HCT116 (cell line): ENCODE results near the gene KRT85. TPM values are rescaled to one million over a fixed set of nuclear protein-coding genes. Genes with fewer than 3 reads are reported as not detected.

Experiments
- ATAC-seq: fragments of 200-7000 bp; cut with Tn5 transposase; 2 replicates; pipeline ENCODE4 v1.9.1; 2020; ENCODE audit warnings: mild to moderate bottlenecking, moderate library complexity
- BruUV-seq: library from RNA; stranded (reverse); fragments of 400-500 nt; replicated peaks from 2 replicates; lab custom pipeline; 2021; lab: Mats Ljungman, UMichigan
- CTCF ChIA-PET: fragments of 300-600 bp; sonication (Branson Sonifier 250); formaldehyde crosslinking; loops from one replicate; lab custom pipeline; 2021; ENCODE audit warnings: antibody characterized with exemption; lab: Charles Lee
- POLR2A ChIA-PET: fragments of 300-600, 350-600 bp; sonication (Branson Sonifier 250); formaldehyde crosslinking; loops from one replicate; lab custom pipeline; 2021; ENCODE audit warnings: antibody characterized with exemption; lab: Charles Lee
- RAD21 ChIA-PET, 2 experiments: fragments of 300-600 bp; sonication (Branson Sonifier 250); formaldehyde crosslinking; loops; one replicate each; lab custom pipeline; 2023; ENCODE audit warnings: low total read pairs in 2 of 2; ENCODE audit not compliant: uncharacterized antibody in 2 of 2, unreplicated experiment in 2 of 2, low non-redundant PET in 1 of 2; lab: Charles Lee
- DNase-seq: peaks from one replicate; pipeline ENCODE4 v3.0.0-alpha.2; 2010; ENCODE audit warnings: low read depth, low spot score
- H2AFZ ChIP-seq: fragments of 200-600 bp; shearing (Covaris generic), sonication (generic); 2 replicates; pipeline ENCODE4 v1.6.1; 2017; ENCODE audit warnings: low read depth, mixed run types, mixed read lengths, antibody characterized with exemption, low read length; ENCODE audit not compliant: poor library complexity, severe bottlenecking
- H3K27ac ChIP-seq: 2 replicates; pipeline ENCODE4 v1.5.1; 2012; ENCODE audit warnings: low read depth, low read length
- H3K27me3 ChIP-seq: fragments of 200-600 bp; sonication (generic); 2 replicates; pipeline ENCODE4 v1.6.1; 2016; ENCODE audit warnings: mixed run types, low read length, mixed read lengths; ENCODE audit not compliant: insufficient read depth
- H3K36me3 ChIP-seq, 2 experiments: fragments of 200-500 bp in 1 of 2; fragments of 200-600 bp in 1 of 2; sonication (Bioruptor generic) in 1 of 2; sonication (generic) in 1 of 2; 2 replicates each; pipeline versions ENCODE4 v1.5.1 to v1.6.1; 2014 to 2016; ENCODE audit warnings: low read length in 2 of 2, inconsistent platforms in 1 of 2, mixed read lengths in 1 of 2, mixed run types in 1 of 2; ENCODE audit not compliant: insufficient read depth in 2 of 2, control insufficient read depth in 1 of 2
- H3K4me1 ChIP-seq, 2 experiments: fragments of 200-600 bp in 1 of 2; sonication (generic) in 1 of 2; 2 replicates each; pipeline versions ENCODE4 v1.5.1 to v1.6.1; 2012 to 2017; ENCODE audit warnings: low read length in 2 of 2, inconsistent platforms in 1 of 2, mild to moderate bottlenecking in 1 of 2, mixed read lengths in 1 of 2, mixed run types in 1 of 2, moderate library complexity in 1 of 2; ENCODE audit not compliant: insufficient read depth in 2 of 2, control insufficient read depth in 1 of 2
- H3K4me2 ChIP-seq: fragments of 200-600 bp; sonication (generic); 2 replicates; pipeline ENCODE4 v1.6.1; 2017; ENCODE audit warnings: mixed run types, low read length, mixed read lengths
- H3K4me3 ChIP-seq, 2 experiments: fragments of 200-600 bp in 1 of 2; sonication (generic) in 1 of 2; replicated peaks in 1 of 2; 2 replicates each; pipeline ENCODE4 v1.5.1; 2011 to 2016; ENCODE audit warnings: low read length in 2 of 2, control low read depth in 1 of 2, low read depth in 1 of 2, mild to moderate bottlenecking in 1 of 2, mixed read lengths in 1 of 2, mixed run types in 1 of 2
- H3K79me2 ChIP-seq: fragments of 200-600 bp; sonication (generic); 2 replicates; pipeline ENCODE4 v1.6.1; 2017; ENCODE audit warnings: mild to moderate bottlenecking, mixed run types, low read length, moderate library complexity, mixed read lengths; ENCODE audit not compliant: insufficient read depth
- H3K9ac ChIP-seq: fragments of 200-600 bp; sonication (generic); 2 replicates; pipeline ENCODE4 v1.6.1; 2016; ENCODE audit warnings: low read length, mixed read lengths
- H3K9me2 ChIP-seq: fragments of 200-600 bp; sonication (generic), shearing (Covaris generic); 2 replicates; pipeline ENCODE4 v1.6.1; 2017; ENCODE audit warnings: mixed run types, mild to moderate bottlenecking, moderate library complexity; ENCODE audit not compliant: insufficient read depth
- H3K9me3 ChIP-seq, 2 experiments: fragments of 200-500 bp in 1 of 2; fragments of 200-600 bp in 1 of 2; sonication (Bioruptor generic) in 1 of 2; sonication (generic) in 1 of 2; 2 replicates each; pipeline ENCODE4 v1.6.1; 2014 to 2017; ENCODE audit warnings: low read length in 2 of 2, mixed read lengths in 2 of 2, inconsistent platforms in 1 of 2, low read depth in 1 of 2, mild to moderate bottlenecking in 1 of 2, mixed run types in 1 of 2, moderate library complexity in 1 of 2; ENCODE audit not compliant: control insufficient read depth in 1 of 2, insufficient read depth in 1 of 2
- H4K20me1 ChIP-seq: fragments of 200-600 bp; sonication (generic), shearing (Covaris generic); 2 replicates; pipeline ENCODE4 v1.6.1; 2017; ENCODE audit warnings: mixed run types, mild to moderate bottlenecking, moderate library complexity; ENCODE audit not compliant: insufficient read depth
- EGR1 ChIP-seq: IDR thresholded peaks from 2 replicates; pipeline ENCODE4 v1.6.1; 2012; ENCODE audit warnings: low read depth
- EZH2 ChIP-seq: fragments of 200-600 bp; sonication (generic); IDR thresholded peaks from 2 replicates; pipeline ENCODE4 v1.6.1; 2017; ENCODE audit warnings: antibody characterized with exemption, mixed run types
- EZH2phosphoT487 ChIP-seq: fragments of 200-600 bp; IDR thresholded peaks from 2 replicates; pipeline ENCODE4 v1.6.1; 2018; ENCODE audit warnings: antibody characterized with exemption, borderline replicate concordance
- FOSL1 ChIP-seq: IDR thresholded peaks from 2 replicates; pipeline ENCODE4 v1.6.1; 2012; ENCODE audit warnings: low read depth
- RAD21 ChIP-seq: IDR thresholded peaks from 2 replicates; pipeline ENCODE4 v1.6.1; 2012; ENCODE audit warnings: low read depth, mild to moderate bottlenecking
- SIN3A ChIP-seq: IDR thresholded peaks from 2 replicates; pipeline ENCODE4 v1.6.1; 2012; ENCODE audit warnings: low read depth
- SRF ChIP-seq: IDR thresholded peaks from 2 replicates; pipeline ENCODE4 v1.6.1; 2012; ENCODE audit warnings: low read depth
- YY1 ChIP-seq: IDR thresholded peaks from 2 replicates; pipeline ENCODE4 v1.6.1; 2011; ENCODE audit warnings: low read length, low read depth, moderate library complexity, mild to moderate bottlenecking; ENCODE audit not compliant: insufficient replicate concordance; ENCODE audit errors: extremely low read depth
- ZFX ChIP-seq: fragments of 450-650 bp; IDR thresholded peaks from 2 replicates; pipeline ENCODE4 v1.6.1; 2017
- intact Hi-C: fragments of 100-400 bp; cut with micrococcal nuclease; formaldehyde crosslinking; loops from 2 replicates; pipeline ENCODE4 v1.10.0; 2022
- total RNA-seq: library from RNA; stranded (reverse); gene quantifications from one replicate; pipeline ENCODE4 v1.2.1, GENCODE V29; 2021; ENCODE audit not compliant: unreplicated experiment
- TF ChIP-seq, protein P1 (sequence below): IDR thresholded peaks from 2 replicates; pipeline ENCODE4 v1.6.1; 2012; ENCODE audit warnings: low read depth
- TF ChIP-seq, protein P2 (sequence below): IDR thresholded peaks from 2 replicates; pipeline ENCODE4 v1.6.1; 2012

KRT85 gene
- total RNA-seq, 1 experiment from 2014 or later: not detected

DNA sequence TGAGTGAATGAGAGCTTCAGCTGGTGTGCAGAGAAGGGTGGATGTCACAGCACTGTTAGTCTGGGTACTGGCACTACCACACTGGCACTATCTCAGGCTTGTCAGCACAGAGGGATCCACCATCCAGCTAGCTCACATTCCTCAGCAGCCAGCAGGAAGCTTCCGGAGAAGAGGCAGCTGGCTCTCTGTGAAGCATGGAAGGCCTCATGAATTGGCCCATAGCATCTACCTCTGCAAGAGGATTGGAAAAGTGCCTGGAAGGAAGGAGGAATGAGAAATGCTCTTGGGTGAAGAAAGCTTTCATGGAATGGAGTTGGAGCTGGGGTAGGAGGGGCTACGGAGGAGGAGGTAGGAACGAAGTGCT, 56.0 kb downstream of the KRT85 start:
- peaks cover 10 to 33% of the 10 kb centered on the region in 2 experiments for H3K4me1 ChIP-seq
- no peaks in the 10 kb centered on the region for H3K36me3 ChIP-seq
- no TSS peak for BruUV-seq
- H3K4me3 ChIP-seq: no peak overlapping the region
- H3K9me3 ChIP-seq: no peaks in the 10 kb centered on the region
- no peak for ATAC-seq
- CTCF ChIA-PET: interaction anchor here (0.9 to 2.7 kb wide), 6 partner anchors 8 to 61 kb away, joined by 3 to 17 read pairs (median 4); no protein-coding TSS in a partner anchor
- no peaks in the 10 kb centered on the region for H3K27me3 ChIP-seq
- H3K9me2 ChIP-seq: no peaks in the 10 kb centered on the region
- no peak overlapping the region for H3K27ac ChIP-seq
- RAD21 ChIA-PET: no interaction called here
- H3K4me2 ChIP-seq: no peak overlapping the region
- intact Hi-C loops: no loop called here
- POLR2A ChIA-PET: interaction anchor here (1.7 kb wide), 1 partner anchor 30 kb away, joined by 4 read pairs; no protein-coding TSS in a partner anchor
- no peak overlapping the region for H3K9ac ChIP-seq
- H2AFZ ChIP-seq: no peak overlapping the region
- no peak for DNase-seq
- TF ChIP-seq SRF (no peak), SIN3A (no peak), EZH2 (no peak), EZH2phosphoT487 (no peak), RAD21 (no peak), YY1 (no peak), ZFX (no peak), FOSL1 (no peak), EGR1 (no peak)
- TF ChIP-seq, protein P1, sequence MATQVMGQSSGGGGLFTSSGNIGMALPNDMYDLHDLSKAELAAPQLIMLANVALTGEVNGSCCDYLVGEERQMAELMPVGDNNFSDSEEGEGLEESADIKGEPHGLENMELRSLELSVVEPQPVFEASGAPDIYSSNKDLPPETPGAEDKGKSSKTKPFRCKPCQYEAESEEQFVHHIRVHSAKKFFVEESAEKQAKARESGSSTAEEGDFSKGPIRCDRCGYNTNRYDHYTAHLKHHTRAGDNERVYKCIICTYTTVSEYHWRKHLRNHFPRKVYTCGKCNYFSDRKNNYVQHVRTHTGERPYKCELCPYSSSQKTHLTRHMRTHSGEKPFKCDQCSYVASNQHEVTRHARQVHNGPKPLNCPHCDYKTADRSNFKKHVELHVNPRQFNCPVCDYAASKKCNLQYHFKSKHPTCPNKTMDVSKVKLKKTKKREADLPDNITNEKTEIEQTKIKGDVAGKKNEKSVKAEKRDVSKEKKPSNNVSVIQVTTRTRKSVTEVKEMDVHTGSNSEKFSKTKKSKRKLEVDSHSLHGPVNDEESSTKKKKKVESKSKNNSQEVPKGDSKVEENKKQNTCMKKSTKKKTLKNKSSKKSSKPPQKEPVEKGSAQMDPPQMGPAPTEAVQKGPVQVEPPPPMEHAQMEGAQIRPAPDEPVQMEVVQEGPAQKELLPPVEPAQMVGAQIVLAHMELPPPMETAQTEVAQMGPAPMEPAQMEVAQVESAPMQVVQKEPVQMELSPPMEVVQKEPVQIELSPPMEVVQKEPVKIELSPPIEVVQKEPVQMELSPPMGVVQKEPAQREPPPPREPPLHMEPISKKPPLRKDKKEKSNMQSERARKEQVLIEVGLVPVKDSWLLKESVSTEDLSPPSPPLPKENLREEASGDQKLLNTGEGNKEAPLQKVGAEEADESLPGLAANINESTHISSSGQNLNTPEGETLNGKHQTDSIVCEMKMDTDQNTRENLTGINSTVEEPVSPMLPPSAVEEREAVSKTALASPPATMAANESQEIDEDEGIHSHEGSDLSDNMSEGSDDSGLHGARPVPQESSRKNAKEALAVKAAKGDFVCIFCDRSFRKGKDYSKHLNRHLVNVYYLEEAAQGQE: no peak
- TF ChIP-seq, protein P2, sequence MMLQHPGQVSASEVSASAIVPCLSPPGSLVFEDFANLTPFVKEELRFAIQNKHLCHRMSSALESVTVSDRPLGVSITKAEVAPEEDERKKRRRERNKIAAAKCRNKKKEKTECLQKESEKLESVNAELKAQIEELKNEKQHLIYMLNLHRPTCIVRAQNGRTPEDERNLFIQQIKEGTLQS: no peak
- H3K79me2 ChIP-seq: no peaks in the 10 kb centered on the region
- H4K20me1 ChIP-seq: no peaks in the 10 kb centered on the region
